OCI-LY3 (cell line): ENCODE measurements around the gene PARD3.

Experiments used
- H2AFZ ChIP-seq: fragments of 200-600, 300-600 bp; shearing (Covaris generic); 2 replicates; pipeline ENCODE4 v1.6.0; 2014; ENCODE audit warnings: antibody characterized with exemption, low read depth, low read length
- H3K27ac ChIP-seq: fragments of 200-600, 300-600 bp; sonication (generic); 2 replicates; pipeline ENCODE4 v1.5.1; 2014; ENCODE audit warnings: mild to moderate bottlenecking, low read length, moderate library complexity, mixed read lengths
- H3K27me3 ChIP-seq: fragments of 200-600, 300-600 bp; sonication (generic); 2 replicates; pipeline ENCODE4 v1.6.1; 2014; ENCODE audit warnings: low read depth, low read length, mixed read lengths
- H3K36me3 ChIP-seq: fragments of 200-600, 300-600 bp; sonication (generic); replicated peaks from 2 replicates; pipeline ENCODE3; 2014; ENCODE audit warnings: low read depth, low read length, mixed read lengths
- H3K4me1 ChIP-seq: fragments of 300-600, 200-600 bp; sonication (generic); 2 replicates; pipeline ENCODE4 v1.6.1; 2014; ENCODE audit warnings: low read length, mixed read lengths
- H3K4me2 ChIP-seq: fragments of 200-600, 300-600 bp; sonication (generic); 2 replicates; pipeline ENCODE4 v1.6.1; 2014; ENCODE audit warnings: low read length, mixed read lengths
- H3K4me3 ChIP-seq: fragments of 300-600, 200-600 bp; sonication (generic); 2 replicates; pipeline ENCODE4 v1.5.1; 2014; ENCODE audit warnings: antibody characterized with exemption, mild to moderate bottlenecking, low read length, moderate library complexity
- H3K79me2 ChIP-seq: fragments of 300-600, 200-600 bp; shearing (Covaris generic); 2 replicates; pipeline ENCODE4 v1.6.1; 2014; ENCODE audit warnings: mild to moderate bottlenecking, low read length, mixed read lengths
- H3K9ac ChIP-seq: fragments of 300-600, 200-600 bp; shearing (Covaris generic); 2 replicates; pipeline ENCODE4 v1.6.0; 2014; ENCODE audit warnings: mild to moderate bottlenecking, low read length, moderate library complexity
- H3K9me3 ChIP-seq: fragments of 200-600, 300-600 bp; shearing (Covaris generic); 2 replicates; pipeline ENCODE4 v1.6.1; 2014; ENCODE audit warnings: low read length, mixed read lengths; ENCODE audit not compliant: insufficient read depth
- H4K20me1 ChIP-seq: fragments of 200-600, 300-600 bp; sonication (generic); 2 replicates; pipeline ENCODE4 v1.6.1; 2016; ENCODE audit warnings: low read length, mixed read lengths; ENCODE audit not compliant: insufficient read depth
- CTCF ChIP-seq: fragments of 200-600, 300-600 bp; sonication (generic); IDR thresholded peaks from 2 replicates; pipeline ENCODE4 v1.5.1; 2014; ENCODE audit warnings: antibody characterized with exemption, low read length, low read depth
- EZH2phosphoT487 ChIP-seq: fragments of 200-600 bp; shearing (Covaris generic); IDR thresholded peaks from 2 replicates; pipeline ENCODE4 v1.6.1; 2018; ENCODE audit warnings: antibody characterized with exemption, mixed run types, low read depth

PARD3 gene

GRCh38 chr10:34154383-34154900, 660.7 kb downstream of the PARD3 start:
- TF ChIP-seq CTCF = no peak
- no peak for TF ChIP-seq EZH2phosphoT487

GRCh38 chr10:34153663-34154382, 661.3 kb downstream of the PARD3 start:
- Histone ChIP-seq H3K79me2 (no peaks in the 10 kb centered on the region), H4K20me1 (no peaks in the 10 kb centered on the region), H3K27me3 (no peaks in the 10 kb centered on the region), H3K36me3 (no peaks in the 10 kb centered on the region), H3K4me3 (no peak overlapping the region), H3K9me3 (no peaks in the 10 kb centered on the region), H3K9ac (no peak overlapping the region), H3K27ac (no peak overlapping the region), H2AFZ (no peak overlapping the region), H3K4me1 (no peaks in the 10 kb centered on the region), H3K4me2 (no peak overlapping the region)
- TF ChIP-seq CTCF (no peak), EZH2phosphoT487 (no peak)

More at GRCh38 chr10:34154383-34154900, 660.7 kb downstream of the PARD3 start:
- Histone ChIP-seq H3K79me2 (no peaks in the 10 kb centered on the region), H4K20me1 (no peaks in the 10 kb centered on the region), H3K36me3 (no peaks in the 10 kb centered on the region), H2AFZ (no peak overlapping the region), H3K9ac (no peak overlapping the region), H3K4me1 (no peaks in the 10 kb centered on the region), H3K27me3 (no peaks in the 10 kb centered on the region), H3K4me3 (no peak overlapping the region), H3K27ac (no peak overlapping the region), H3K4me2 (no peak overlapping the region), H3K9me3 (no peaks in the 10 kb centered on the region)

GRCh38 chr10:34152434-34152833, 662.7 kb downstream of the PARD3 start:
- no peaks in the 10 kb centered on the region for H3K4me1 ChIP-seq
- no peaks in the 10 kb centered on the region for H3K9me3 ChIP-seq
- H3K79me2 ChIP-seq = no peaks in the 10 kb centered on the region
- no peak overlapping the region for H3K4me3 ChIP-seq
- H3K9ac ChIP-seq = no peak overlapping the region
- no peak overlapping the region for H2AFZ ChIP-seq
- H4K20me1 ChIP-seq = no peaks in the 10 kb centered on the region
- H3K27me3 ChIP-seq = no peaks in the 10 kb centered on the region
- H3K4me2 ChIP-seq = no peak overlapping the region
- no peak overlapping the region for H3K27ac ChIP-seq
- no peaks in the 10 kb centered on the region for H3K36me3 ChIP-seq
- TF ChIP-seq EZH2phosphoT487 (no peak), CTCF (no peak)

- TF ChIP-seq EZH2phosphoT487 = no peak
- TF ChIP-seq CTCF = no peak
- no peaks in the 10 kb centered on the region for H3K9me3 ChIP-seq
- no peaks in the 10 kb centered on the region for H3K27me3 ChIP-seq
- H3K4me1 ChIP-seq = no peaks in the 10 kb centered on the region
- H3K9ac ChIP-seq = no peak overlapping the region
- H3K79me2 ChIP-seq = no peaks in the 10 kb centered on the region
- H3K4me3 ChIP-seq = no peak overlapping the region
- no peak overlapping the region for H2AFZ ChIP-seq
- no peak overlapping the region for H3K4me2 ChIP-seq
- no peak overlapping the region for H3K27ac ChIP-seq
- H3K36me3 ChIP-seq = no peaks in the 10 kb centered on the region
- H4K20me1 ChIP-seq = no peaks in the 10 kb centered on the region
These were observed 663.2 kb downstream of the PARD3 start for GRCh38 chr10:34151931-34152330.
